Measurements from ENCODE around the gene SUN1. TPM values are rescaled to one million over a fixed set of nuclear protein-coding genes. Genes with fewer than 3 reads are reported as not detected.

Gene SUN1
- total RNA-seq, 1 donor from 2014 or later, result 150 TPM

DNA sequence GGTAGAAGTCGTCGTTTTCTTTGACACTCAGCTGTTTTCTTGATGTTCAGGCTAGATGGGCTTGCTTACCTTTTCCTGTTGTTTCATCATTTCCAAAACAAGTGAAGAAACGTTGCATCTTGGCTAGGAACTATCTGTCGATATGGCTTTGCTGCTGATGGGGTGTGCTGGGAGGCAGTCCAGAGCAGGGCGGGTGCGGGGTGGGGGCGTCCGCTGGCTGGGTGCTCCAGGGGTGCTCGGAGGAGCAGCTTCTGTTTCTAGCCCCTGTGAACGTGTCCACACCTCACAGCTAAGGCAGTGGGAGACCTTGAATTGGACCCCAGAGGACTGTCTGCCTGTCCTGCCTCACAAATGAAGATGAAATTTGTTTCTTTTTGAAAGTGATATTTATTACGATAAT, 7.6 kb upstream of the SUN1 start:
- peaks cover 48% of the 10 kb centered on the region for H3K4me1 Mint-ChIP-seq (ENCODE audit: unreplicated experiment)
- TF ChIP-seq, protein P1, sequence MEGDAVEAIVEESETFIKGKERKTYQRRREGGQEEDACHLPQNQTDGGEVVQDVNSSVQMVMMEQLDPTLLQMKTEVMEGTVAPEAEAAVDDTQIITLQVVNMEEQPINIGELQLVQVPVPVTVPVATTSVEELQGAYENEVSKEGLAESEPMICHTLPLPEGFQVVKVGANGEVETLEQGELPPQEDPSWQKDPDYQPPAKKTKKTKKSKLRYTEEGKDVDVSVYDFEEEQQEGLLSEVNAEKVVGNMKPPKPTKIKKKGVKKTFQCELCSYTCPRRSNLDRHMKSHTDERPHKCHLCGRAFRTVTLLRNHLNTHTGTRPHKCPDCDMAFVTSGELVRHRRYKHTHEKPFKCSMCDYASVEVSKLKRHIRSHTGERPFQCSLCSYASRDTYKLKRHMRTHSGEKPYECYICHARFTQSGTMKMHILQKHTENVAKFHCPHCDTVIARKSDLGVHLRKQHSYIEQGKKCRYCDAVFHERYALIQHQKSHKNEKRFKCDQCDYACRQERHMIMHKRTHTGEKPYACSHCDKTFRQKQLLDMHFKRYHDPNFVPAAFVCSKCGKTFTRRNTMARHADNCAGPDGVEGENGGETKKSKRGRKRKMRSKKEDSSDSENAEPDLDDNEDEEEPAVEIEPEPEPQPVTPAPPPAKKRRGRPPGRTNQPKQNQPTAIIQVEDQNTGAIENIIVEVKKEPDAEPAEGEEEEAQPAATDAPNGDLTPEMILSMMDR (IDR thresholded peaks at IDR 0.05; ENCODE audit: unreplicated experiment), result no peak
- peaks cover 3% of the 10 kb centered on the region for H3K27me3 Mint-ChIP-seq (ENCODE audit: unreplicated experiment)
- no peak overlapping the region for H3K27ac Mint-ChIP-seq (ENCODE audit: unreplicated experiment)
- H3K36me3 Mint-ChIP-seq (ENCODE audit: low read depth, unreplicated experiment), result peaks cover 15% of the 10 kb centered on the region
- no peak overlapping the region for H3K4me3 Mint-ChIP-seq (ENCODE audit: unreplicated experiment)
- H3K9me3 Mint-ChIP-seq (ENCODE audit: unreplicated experiment), result no peaks in the 10 kb centered on the region
- no peak for DNase-seq (ENCODE audit: low spot score)

DNA sequence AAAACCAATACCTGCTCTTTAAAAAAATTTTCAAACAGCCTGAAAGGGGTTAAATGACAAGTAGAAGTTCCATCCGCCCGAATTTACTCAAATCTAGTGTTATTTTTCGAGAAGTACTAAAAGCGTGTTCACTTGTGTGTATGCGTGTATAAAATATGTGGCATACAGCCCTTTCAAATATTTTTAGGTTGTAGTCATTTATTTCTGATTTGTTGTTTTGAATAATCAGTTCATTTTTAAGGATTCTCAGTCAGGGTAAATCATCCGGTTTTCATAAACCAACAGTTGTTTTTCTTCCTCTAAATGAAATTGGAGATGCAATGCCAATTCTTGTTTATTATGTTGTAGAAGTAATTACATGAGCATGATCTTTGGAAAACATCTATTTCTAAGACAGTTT, 6.9 kb upstream of the SUN1 start:
- no peaks in the 10 kb centered on the region for H3K9me3 Mint-ChIP-seq (ENCODE audit: unreplicated experiment)
- H3K4me1 Mint-ChIP-seq (ENCODE audit: unreplicated experiment), result peaks cover 49% of the 10 kb centered on the region
- peaks cover 15% of the 10 kb centered on the region for H3K36me3 Mint-ChIP-seq (ENCODE audit: low read depth, unreplicated experiment)
- TF ChIP-seq, protein P1 (IDR thresholded peaks at IDR 0.05; ENCODE audit: unreplicated experiment), result no peak
- no peak for DNase-seq (ENCODE audit: low spot score)
- H3K27me3 Mint-ChIP-seq (ENCODE audit: unreplicated experiment), result peaks cover 3% of the 10 kb centered on the region
- no peak overlapping the region for H3K4me3 Mint-ChIP-seq (ENCODE audit: unreplicated experiment)
- no peak overlapping the region for H3K27ac Mint-ChIP-seq (ENCODE audit: unreplicated experiment)

DNA sequence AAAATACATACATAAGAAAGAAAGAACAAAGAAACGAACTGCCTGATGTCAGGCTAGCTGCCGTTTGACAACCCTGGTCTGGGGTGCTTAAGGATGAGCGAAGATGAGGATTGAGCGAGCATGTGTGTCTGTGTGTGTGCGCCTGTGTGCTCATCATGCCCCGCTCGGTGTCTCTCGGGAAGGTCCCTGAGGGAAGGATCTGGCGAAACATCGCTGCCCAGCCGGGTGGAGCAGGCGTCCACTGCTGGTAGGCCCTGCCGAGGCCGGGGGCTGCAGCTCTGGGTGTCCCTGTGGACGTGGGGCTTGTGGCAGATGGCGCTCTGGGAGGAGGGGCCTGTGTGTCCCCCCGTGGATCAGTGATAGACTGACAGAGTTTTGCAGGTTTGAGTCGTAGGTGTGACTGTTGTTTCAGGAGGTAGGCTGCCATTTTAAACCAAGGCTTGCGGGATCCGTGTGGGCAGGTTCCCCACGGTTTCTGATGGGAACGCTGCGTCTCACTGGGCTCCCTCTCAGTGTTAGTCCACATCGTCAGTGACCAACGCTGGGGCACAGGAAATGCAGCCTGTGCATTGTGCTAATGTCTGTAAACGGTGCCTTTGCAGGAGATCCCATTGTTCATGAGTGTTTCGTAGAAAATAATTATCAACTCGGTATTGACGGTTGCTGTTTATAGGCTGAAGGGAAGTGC, 5.9 kb upstream of the SUN1 start:
- Mint-ChIP-seq H3K9me3 (ENCODE audit: unreplicated experiment) (no peaks in the 10 kb centered on the region), H3K4me3 (ENCODE audit: unreplicated experiment) (peak overlapping the region; percentile 47), H3K4me1 (ENCODE audit: unreplicated experiment) (peaks cover 55% of the 10 kb centered on the region), H3K36me3 (ENCODE audit: low read depth, unreplicated experiment) (peaks cover 15% of the 10 kb centered on the region), H3K27ac (ENCODE audit: unreplicated experiment) (peak overlapping the region; percentile 94), H3K27me3 (ENCODE audit: unreplicated experiment) (peaks cover 7% of the 10 kb centered on the region)
- TF ChIP-seq, protein P1 (IDR thresholded peaks at IDR 0.05; ENCODE audit: unreplicated experiment), result no peak
- DNase-seq (ENCODE audit: low spot score), result no peak

- Mint-ChIP-seq H3K4me3 (ENCODE audit: unreplicated experiment) (no peak overlapping the region), H3K9me3 (ENCODE audit: unreplicated experiment) (no peaks in the 10 kb centered on the region), H3K4me1 (ENCODE audit: unreplicated experiment) (peaks cover 53% of the 10 kb centered on the region), H3K27ac (ENCODE audit: unreplicated experiment) (peak overlapping the region; percentile 53), H3K27me3 (ENCODE audit: unreplicated experiment) (peaks cover 22% of the 10 kb centered on the region), H3K36me3 (ENCODE audit: low read depth, unreplicated experiment) (peaks cover 10% of the 10 kb centered on the region)
- TF ChIP-seq, protein P1 (IDR thresholded peaks at IDR 0.05; ENCODE audit: unreplicated experiment), result no peak
- no peak for DNase-seq (ENCODE audit: low spot score)
These were observed 3.3 kb upstream of the SUN1 start for GRCh38 chr7:828793-829561.

- peaks cover 48% of the 10 kb centered on the region for H3K4me1 Mint-ChIP-seq (ENCODE audit: unreplicated experiment)
These were observed 2.2 kb upstream of the SUN1 start for GRCh38 chr7:830069-830468.

More at GRCh38 chr7:830069-830468, 2.2 kb upstream of the SUN1 start:
- Mint-ChIP-seq H3K27me3 (ENCODE audit: unreplicated experiment) (peaks cover 21% of the 10 kb centered on the region), H3K9me3 (ENCODE audit: unreplicated experiment) (no peaks in the 10 kb centered on the region), H3K27ac (ENCODE audit: unreplicated experiment) (peak overlapping the region; percentile 96), H3K36me3 (ENCODE audit: low read depth, unreplicated experiment) (peaks cover 14% of the 10 kb centered on the region), H3K4me3 (ENCODE audit: unreplicated experiment) (no peak overlapping the region)
- TF ChIP-seq, protein P1 (IDR thresholded peaks at IDR 0.05; ENCODE audit: unreplicated experiment), result no peak
- DNase-seq (ENCODE audit: low spot score), result no peak

All from endothelial cell (in vitro differentiated cells).